CD4-positive, alpha-beta T cell treated with Interleukin-6 for 4 hours (primary cell): ENCODE data around the gene KLHL36.

Source experiments
- DNase-seq: peaks from one replicate; pipeline ENCODE4 v3.0.0-alpha.2; 2020; ENCODE audit warnings: mixed read lengths

The KLHL36 gene

DNA sequence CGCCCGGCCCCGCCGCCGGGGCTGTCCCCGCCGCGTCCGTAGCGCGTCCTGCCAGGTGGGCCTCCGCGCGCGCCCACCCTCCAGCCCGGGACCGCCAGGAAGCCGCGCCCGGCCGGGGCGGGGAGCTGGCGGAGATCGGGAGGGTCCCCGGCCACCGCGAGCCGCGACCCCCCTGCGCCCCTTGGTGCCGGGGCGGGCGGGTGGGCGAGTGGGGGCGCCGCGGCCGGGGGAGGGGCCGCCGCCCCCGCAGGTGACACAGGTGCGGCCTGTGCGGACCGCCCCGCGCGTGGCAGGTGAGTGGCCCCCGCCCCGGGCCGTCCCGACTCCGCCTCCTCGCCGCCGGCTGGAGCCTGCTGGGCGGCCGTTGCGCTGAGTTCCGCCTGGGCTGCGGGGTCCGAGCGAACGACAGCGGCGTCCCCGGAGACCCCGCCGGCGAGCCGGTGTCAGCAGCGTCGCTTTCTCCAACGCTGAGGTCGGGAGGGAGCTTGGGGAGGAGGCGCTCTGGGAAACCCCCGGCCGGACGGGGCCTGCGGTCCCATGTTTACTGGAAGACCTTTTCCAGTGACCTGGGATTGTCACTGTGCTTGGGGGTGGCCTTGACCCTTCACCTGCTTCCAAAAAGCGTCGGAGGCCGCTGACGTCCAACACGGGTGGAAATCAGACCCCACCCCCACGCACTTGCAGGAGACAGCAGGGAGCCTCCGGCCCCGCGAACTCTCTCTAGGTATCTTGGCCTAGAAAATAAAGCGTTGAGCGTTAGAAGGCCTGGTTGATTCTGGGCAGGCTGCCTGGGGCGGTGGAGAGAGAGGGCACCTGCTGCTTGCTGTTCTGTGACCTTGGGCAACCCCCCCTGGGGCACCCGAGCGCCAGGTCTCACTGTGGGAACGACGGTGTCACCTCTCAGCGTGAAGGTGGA lies 542 bp downstream of the KLHL36 start:
- DNase-seq, result peak; percentile 63

DNA sequence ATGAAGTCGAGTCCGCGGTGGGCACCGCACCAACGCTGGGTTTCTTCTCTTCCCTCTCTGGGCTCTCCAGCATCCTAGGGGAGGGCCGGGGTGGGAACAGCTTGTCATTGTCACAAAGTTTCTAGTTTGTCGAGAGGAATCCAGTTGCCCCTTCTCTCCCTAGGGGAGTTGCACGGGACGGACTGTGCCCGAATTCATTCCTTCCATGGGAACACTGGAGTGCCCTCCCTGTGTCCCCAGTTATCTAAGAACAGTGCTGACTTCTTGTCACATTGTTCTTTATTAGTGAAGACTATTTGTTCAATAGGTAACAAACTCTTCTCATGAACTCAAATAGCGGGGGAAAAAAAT lies 1.2 kb downstream of the KLHL36 start:
- no peak for DNase-seq

DNA sequence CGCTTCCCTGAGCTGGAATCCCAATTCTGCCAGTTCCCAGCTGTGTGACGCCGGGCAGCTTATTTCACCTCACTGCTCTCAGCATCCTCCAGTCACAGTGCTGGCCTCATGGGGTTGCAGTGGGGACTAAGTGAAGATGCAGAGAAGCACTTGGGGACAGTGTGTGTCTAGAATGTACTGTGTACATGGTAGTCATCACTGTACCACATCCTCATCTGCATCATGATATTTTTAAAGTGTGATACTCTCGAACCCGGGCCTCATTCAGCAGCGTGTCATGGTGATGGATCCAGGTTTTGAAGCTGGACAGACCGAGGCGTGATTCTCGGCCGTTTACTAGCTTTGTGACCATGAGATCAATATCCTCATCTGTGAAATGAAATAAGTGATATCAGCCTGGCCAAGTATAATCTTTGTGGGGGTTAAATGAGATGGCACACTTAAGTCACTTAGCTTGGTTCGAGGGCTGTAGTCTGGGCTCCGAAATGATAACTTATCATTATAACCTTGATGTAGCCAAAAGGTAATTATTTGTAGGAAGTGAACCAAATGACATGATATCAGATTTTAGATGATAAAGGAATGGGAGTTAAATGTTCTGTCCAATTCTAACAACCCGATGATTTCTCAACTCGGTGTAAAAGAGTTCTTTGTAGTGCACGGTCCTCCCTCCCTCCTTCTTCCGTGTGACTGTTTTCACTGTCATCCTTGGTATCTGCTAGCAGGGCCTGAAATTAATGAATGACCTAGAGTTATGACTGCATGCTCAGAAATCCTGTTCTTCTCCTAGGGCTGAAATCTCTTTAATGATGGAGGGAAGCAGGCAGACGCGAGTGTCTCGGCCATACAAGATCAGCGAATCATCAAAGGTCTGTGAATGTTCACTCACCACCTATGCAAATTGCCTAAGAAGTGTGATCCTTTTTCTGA lies 2.0 kb downstream of the KLHL36 start:
- no peak for DNase-seq

DNA sequence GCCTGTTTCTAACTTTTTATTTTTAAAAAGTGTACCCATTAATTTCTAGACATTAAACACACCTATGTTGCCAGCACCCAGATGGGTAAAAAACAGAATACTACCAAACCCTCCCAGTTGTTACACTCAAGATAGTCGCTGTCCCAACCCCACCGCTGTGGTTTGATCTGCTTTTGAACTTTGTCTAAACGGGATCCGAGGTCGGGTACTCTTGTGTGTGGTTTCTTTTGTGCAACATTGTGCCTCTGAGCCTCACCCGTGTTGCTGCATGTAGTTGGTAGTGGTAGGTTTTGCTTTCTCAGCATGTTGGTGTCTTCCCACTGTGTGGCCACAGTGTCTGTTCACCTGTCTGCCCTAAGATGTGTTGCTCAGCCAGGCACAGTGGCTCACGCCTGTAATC lies 4.3 kb downstream of the KLHL36 start:
- DNase-seq, result peak; percentile 75

DNA sequence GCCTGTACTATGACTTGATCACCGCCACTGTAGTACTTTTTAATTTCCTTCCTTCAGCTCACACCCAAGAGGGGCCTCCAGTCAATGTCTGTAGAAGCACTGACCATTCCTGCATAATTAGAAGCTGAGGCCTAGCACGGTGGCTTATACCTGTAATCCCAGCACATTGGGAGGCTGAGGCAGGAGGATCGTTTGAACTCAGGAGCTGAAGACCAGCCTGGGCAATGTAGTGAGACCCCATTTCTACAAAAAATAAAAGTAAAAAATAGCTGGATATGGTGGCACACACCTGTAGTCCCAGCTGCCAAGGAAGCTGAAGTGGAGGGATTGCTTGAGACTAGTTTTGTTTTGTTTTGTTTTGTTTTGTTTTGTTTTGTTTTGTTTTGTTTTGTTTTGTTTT lies 5.9 kb downstream of the KLHL36 start:
- no peak for DNase-seq

DNA sequence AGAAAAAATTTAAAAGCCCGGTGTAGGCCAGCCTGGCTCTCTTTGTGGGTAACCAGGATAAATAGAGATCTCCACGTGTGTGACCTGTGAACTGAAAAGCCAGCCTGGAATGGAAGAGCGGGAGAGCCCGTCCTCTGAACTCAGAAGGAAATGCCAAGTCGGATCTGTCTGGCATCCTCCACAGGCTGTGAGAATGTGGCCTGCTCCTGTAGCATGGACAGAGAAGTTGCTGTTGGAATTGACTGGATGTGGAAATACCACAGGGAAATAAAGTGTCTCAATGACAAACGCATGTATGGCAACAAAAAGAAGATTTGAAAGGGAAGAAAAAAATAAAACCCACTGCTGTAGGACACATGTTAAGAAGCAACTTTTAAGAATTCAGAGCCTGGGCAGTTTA lies 6.7 kb downstream of the KLHL36 start:
- no peak for DNase-seq

DNA sequence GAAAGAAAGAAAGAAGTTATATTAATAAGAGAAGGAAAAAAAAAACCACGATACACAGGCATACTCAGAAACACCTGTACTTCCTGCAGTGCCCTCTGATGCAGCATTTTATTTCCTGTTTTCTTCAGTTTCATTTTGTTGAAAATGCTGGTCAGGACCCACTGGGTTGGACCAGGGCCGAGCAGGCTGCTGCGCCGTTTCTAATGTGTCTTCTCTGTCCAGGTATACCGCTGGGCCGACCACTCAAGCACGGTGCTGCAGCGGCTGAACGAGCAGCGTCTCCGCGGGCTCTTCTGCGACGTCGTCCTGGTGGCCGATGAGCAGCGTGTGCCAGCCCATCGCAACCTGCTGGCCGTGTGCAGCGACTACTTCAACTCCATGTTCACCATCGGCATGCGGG lies 8.3 kb downstream of the KLHL36 start:
- DNase-seq, result no peak

DNA sequence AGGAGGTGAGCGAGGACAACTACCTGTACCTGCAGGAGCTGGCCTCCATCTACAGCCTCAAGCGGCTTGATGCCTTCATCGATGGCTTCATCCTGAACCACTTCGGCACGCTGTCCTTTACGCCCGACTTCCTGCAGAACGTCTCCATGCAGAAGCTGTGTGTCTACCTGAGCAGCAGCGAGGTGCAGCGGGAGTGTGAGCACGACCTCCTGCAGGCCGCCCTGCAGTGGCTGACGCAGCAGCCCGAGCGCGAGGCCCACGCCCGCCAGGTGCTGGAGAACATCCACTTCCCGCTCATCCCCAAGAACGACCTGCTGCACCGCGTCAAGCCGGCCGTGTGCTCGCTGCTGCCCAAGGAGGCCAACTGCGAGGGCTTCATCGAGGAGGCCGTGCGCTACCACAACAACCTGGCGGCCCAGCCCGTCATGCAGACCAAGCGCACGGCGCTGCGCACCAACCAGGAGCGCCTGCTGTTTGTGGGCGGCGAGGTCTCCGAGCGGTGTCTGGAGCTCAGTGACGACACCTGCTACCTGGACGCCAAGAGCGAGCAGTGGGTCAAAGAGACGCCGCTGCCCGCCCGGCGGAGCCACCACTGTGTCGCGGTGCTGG lies 9.0 kb downstream of the KLHL36 start:
- no peak for DNase-seq

DNA sequence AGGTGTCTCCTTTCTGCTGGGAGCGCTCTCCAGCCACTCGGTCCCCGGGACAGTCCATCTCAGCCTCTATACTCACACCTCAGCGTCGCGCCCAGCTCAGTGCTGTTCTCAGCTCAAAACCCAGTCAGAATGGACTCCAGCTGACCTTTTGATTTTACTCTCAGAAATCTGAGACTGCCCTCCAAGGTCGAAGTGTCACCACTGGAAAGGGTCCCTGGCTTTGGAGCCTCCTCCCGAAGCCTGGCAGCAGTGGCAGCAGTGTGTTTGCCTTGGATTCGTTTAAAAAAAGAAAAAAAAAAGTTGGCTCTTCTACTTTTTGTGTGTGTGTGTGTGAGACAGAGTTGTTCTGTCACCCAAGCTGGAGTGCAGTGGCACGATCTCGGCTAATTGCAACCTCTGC lies 10.4 kb downstream of the KLHL36 start:
- DNase-seq, result no peak

DNA sequence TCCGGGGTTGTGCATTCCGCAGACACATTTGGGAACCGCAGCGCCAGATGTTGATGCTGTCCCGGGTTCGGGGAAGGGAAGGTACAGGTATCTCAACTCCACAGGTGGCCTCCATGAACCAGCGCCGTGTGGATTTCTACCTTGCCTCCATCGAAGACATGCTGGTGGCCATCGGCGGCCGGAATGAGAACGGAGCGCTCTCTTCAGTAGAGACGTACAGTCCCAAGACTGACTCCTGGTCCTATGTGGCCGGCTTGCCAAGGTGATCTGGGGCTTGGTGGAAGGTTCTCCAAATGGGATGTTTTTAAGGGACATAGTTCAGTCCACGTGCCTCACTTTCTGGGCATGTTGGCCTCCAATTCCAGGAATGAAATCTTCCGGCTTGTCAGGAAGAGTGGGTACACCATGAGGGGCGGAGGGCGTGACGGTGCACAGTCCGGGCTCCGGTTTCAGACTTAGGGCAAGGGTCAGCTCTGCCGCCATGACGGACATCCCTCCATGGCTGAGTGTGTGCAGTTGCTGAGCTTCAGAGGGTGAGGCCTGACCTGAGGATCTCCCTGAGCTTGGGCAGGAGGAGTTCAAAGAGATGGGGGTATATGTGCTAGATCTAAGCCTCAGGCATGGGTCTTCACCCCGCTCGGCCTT lies 11.5 kb downstream of the KLHL36 start:
- DNase-seq, result no peak

DNA sequence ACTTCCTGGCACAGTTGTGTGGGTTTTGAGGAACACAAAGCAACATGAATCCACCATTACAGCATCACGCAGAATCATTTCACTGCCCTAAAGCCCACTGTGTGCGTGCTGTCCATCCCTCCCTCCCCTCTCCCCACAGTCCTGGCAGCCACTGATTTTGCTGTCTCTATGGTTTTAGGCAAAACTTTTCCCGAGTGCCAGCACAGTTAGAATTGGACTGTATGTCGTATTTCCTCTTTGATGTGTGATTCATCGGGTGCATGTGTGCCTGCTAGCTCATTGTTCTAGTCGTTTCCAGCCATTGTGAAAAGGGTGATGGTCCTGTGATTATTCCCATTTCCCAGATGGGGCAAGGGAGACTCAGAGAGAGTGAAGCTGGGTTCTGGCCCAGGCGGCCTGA lies 12.7 kb downstream of the KLHL36 start:
- DNase-seq, result no peak

DNA sequence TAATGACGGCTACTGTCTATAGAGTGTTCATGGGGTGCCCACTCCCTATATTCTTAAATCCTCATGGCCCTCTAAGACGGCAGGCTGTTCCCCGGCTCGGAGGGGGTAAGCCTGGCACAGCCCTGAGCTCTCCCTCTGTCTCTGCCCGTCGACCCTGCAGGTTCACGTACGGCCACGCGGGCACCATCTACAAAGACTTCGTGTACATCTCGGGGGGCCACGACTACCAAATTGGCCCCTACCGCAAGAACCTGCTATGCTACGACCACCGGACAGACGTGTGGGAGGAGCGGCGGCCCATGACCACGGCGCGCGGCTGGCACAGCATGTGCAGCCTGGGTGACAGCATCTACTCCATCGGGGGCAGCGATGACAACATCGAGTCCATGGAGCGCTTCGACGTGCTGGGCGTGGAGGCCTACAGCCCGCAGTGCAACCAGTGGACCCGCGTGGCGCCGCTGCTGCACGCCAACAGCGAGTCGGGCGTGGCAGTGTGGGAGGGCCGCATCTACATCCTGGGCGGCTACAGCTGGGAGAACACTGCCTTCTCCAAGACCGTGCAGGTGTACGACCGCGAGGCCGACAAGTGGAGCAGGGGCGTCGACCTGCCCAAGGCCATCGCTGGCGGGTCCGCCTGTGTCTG lies 13.2 kb downstream of the KLHL36 start:
- no peak for DNase-seq

DNA sequence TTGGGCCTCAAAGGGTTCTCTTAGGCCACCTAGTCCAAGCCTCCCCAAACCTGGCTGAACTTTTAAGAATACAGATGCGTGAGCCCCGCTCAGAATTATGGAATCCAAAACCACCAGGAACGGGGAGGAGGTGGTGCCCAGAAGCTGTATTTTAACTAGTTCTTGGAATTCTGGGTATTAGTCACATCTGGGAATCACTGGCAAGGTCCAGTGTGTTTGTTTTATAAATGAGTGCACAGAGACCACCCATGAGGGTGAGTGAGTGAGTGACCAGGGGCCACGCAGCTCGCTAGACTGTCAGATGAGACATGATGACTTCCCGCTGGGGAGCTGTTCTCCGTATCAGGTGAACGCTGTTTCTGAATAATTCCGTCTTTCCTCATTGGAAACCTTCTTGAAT lies 14.2 kb downstream of the KLHL36 start:
- DNase-seq, result no peak

DNA sequence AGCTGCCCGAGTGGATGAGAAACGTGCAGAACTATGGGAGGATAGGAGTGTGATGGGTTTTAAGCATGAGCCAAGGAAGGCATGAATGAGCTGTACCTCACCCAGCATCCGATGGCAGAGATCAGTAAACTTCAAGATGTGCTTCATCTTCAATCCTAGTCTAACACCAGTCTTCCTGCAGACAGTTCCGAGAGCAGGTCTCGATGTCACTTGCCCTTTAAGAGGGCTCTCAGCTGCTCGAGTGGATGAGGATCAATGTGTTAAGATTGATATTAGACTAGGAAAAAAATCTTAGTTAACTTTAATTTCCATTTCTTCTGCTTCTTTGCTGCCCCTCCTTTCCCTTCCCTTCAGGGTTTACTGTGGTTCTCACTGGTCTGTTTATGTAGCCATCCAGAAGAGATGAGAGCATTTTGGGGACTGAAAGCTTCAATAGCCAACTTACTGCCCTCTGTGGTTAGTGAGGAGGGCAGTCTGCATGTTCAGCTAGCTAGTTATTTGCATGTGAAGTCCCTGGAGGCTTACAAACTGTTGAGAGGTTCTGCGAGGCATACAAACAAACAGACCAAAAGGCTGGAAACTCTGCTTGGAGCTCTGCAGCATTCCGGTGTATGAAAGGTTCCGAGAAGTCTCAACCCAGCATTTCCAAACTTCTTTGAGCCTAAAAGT lies 15.3 kb downstream of the KLHL36 start:
- DNase-seq, result no peak

DNA sequence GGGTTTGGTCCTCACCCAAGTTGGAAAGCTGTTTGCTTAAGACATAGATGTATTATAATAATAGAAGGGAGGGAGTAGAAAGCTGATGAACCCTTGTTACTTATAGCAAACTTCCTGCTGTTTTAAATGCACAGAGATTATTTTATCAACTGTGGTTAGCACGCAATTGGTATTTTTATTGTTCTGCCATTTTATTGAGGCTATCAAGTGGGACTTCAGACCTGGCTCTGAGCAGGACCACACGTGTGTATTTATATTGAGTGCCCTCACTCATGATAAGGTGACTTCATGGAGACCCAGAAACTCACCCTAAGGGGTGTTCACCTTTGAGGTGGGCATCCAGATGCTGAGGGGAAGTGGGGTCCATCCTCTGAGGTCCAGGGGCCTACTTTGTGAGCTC lies 17.0 kb downstream of the KLHL36 start:
- DNase-seq, result no peak

DNA sequence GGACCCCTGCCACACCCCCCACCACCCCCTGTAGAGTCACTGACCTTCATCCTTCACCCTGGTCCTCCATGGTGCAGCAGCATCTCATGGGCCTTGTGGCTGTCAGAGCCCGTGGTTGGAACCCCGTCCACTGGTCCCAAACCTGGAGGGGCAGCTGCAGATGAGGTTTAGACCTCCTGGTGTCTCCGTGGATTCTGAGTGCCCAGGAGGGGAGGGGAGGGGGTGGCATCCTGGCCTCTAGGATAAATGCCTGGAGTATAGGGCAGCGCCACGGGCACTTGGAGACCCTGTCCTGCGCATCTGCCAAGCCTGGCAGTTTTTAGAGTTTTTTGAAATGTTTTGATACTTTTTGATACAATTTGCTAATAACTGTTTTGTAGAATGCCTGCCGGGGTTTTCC lies 17.5 kb downstream of the KLHL36 start:
- DNase-seq, result no peak

DNA sequence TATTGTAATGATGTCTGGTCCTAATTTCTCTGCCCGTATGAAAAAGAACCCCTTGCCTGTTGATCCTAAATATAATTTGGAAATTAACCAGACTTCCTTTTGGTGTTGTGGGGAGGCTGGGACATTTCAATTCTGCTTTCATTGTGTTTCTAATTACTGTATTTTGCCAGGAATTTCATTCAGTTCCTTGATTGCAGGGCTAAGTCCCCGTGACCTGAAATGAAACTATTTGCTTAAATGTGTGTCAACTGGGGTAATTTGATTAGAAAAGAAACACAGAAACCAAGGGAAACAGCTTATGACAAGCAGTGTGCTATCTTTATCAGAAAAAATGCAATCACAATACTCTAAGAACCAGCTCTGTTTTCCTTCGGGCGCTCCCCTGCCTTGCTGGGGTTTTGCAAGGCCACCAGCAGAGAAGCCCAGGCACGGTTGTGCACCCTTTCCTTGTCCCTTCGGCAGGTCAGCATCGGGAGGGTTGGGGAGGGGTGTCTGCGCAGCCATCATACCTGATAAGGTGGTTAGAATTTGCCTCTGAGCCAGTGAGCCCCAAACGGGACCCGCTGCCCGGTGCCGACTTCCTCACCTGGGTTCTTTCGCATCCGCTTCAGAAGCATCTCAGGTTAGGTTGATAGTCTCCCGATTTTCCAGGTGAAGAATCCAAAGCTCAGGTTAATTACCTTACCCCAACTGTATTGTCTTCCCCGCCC lies 19.4 kb downstream of the KLHL36 start:
- DNase-seq, result no peak

DNA sequence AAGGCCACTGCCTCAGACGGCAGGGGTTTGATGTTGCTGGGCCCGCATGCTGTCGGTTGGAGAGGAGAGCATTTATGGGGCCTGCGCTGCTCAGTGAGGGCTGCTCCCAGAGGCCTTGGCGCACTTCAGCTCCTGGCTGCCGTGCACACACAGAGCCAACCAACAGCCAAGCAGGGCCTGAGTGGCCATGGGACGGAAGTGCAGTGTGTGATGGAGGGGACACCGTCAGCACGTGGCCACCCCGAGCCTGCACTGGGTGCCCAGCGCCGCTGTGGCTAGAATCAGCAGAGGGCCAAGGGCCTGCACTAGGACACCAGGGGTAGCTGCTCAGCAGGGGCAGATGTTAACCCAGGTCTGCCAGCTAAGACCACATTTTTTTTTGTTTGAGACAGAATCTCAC lies 21.8 kb downstream of the KLHL36 start:
- DNase-seq, result no peak

DNA sequence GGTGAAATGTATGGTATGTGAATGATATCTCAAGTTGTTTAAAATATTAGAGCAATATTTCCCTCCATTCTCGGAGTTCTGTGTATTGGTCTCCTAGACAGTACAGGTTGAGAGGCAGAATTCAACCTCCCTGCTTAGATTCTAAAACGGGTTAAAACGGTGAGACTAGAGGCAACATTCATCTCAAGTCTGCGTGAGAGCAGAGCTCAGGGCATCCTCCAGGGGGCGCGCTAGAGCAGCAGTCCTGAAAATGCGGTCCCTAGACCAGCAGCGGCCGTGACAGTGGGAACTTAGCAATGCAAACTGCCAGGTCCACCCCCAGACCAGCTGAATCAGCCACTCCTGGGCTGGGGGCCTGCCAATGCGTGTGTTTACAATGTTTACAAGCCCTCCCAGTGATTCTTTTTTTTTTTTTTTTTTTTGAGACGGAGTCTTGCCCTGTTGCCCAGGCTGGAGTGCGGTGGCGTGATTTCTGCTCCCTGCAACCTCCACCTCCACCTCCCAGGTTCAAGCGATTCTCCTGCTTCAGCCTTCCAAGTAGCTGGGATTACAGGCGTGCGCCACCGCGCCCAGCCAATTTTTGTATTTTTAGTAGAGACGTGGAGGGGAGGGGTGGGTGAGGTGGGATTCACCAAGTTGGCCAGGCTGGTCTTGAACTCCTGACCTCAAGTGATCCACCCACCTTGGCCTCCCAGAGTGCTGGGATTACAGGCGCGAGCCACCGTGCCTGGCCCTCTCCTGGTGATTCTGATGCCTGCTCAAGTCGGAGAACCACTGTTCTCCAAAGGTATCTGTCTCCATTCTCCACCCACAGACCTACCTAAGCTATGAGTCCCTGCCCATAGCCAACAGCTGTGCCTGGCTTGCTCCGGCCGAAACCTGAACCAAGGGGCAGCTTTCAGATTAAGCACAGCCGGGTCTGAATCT lies 24.2 kb downstream of the KLHL36 start:
- DNase-seq, result peak; percentile 88

DNA sequence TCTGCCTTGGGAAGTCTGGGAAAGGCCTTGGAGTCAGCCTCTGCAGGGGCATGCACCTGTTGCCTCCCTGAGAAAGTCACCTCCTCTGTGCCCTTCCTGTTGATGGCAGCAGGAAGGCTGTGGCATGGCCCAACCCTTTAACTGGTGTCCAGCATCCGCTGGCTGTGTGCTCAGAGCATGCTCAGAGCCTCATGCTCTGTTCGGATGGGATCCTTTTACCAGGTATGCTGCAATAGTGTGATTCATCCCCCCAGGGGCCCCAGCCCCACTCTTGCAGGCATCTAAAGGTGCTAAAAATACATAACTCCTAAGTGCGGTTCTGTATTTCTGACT lies 24.9 kb downstream of the KLHL36 start:
- DNase-seq, result no peak
